ENCODE data around the gene LCA5.
A peak's percentile ranks its signal among the peaks of the same experiment; 100 is the strongest.
"Not testable (repeated sequence)": the region's sequence is repeated elsewhere in the genome, so short reads cannot be mapped to it uniquely, and the experiment has no call there.

LCA5 gene

DNA sequence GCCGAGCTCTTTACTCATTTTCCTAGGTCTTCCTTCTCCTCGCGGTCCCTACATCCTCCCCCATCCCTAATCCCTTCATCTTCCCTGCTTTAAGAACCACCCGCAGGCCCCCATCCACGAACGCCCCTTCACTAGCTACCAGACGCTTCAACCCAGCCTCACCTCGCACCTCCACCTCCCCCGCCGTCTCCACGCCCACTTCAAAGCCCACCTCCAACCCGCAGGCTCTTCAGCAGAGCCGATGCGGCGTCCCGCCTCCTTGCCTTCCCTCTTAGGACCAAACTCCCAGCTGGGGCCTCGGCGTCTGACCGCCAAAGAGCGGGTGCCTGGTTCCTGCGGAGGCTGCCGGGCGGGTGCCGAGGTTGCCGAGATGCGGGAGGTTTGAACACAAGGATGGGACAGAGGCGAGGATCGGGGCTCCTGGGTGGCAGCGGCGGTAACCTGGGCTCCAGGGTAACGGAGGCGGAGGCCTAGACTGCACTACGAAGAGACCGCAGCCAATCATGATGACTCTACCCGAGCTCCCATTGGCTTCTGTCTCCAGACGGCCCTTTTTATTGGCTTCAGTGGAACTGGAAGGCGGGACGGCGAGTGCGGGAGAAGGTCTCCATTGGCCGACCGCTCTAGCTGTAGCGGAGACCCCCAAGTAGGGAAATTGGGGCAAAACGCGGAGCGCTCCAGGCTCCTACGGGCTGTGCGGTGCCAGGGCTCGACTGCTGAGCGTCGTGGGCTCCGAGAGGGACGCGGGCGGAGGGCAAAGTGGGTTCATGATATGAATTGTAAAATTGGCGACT is at the start of gene LCA5:
Gene LCA5 (minus strand): TSS at position 477 of the 794 bp plus-strand sequence. CDS start 18,536 bp downstream, outside the sequence.
- DNase-seq: peak; percentile 98

DNA sequence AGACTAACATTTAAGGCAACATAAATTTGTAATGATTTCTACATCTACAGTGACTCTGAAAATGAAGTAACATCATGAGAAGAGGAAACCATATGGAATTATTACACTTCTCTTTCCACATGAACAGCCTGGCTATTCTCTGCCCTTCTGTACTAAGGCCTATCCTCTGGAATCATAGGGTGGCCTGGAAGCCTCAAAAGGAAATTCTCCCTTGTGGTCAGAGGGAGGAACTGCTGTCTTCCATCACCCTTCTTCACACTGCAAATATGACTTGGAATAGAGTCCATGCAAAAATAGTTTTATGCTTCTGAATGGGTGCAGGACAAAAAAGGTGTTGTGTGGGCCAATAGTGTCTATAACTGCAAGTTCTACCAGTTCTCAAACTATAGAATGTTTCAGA is 49.3 kb upstream of the LCA5 start:
- peak; percentile 30 for DNase-seq

DNA sequence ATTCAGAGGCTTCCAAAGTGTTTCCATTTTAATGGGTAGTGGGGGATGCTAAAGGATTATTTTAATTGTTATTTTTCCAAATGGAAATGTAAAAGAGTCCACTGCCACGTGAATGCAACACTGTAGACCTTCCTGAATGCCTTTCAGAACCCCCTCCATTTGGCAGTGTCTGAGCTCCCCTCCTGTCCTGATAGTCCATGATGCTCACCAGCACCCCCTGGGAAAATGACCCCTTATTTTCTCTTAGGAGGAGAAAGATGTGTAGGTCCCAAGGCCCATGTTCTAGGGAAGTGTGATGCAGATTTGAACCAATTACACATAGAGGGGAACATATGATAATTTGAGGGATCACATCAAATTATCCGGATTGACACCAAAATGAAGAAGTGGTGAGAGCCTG is 47.1 kb upstream of the LCA5 start:
- no peak for DNase-seq

DNA sequence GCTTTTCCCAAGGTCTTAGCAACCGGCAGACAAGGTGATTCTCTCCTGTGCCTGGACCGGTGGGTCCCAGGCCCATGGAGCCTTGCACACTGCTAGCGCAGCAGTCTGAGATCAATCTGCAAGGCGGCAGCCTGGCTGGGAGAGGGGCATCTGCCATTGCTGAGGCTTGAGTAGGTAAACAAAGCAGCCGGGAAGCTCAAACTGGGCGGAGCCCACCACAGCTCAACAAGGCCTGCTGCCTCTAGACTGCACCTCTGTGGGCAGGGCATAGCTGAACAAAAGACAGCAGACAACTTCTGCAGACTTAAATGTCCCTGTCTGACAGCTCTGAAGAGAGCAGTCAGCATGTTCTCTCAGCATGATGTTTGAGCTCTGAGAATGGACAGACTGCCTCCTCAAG is 40.7 kb upstream of the LCA5 start:
- not testable (repeated sequence) for DNase-seq

DNA sequence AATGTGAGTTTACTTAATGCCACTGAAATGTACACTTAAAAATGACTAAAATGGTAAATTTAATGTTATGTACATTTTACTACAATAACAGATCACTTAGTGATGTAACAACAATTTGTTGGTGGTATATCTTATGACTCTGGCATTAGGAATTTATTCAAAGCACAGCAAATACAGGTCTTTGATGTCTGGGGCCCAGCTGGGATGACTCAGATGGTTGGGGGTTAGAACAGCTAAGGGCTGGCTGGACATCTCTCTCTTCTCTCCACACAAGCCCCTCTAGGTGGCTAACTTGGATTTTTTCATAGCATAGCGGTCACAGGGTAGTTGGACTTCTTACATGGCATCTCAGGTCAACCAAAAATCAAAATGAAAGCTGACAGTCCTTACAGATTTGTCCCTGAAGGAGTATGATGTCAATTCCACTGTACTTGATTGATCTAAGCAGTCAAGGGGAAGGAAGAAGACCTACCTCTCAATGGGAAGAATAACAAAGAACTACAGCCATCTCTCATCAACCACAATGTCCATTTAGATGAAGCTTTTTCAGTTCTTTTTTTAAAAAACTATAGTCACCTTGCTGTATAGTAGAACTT is 37.5 kb upstream of the LCA5 start:
- peak; percentile 79 for DNase-seq

DNA sequence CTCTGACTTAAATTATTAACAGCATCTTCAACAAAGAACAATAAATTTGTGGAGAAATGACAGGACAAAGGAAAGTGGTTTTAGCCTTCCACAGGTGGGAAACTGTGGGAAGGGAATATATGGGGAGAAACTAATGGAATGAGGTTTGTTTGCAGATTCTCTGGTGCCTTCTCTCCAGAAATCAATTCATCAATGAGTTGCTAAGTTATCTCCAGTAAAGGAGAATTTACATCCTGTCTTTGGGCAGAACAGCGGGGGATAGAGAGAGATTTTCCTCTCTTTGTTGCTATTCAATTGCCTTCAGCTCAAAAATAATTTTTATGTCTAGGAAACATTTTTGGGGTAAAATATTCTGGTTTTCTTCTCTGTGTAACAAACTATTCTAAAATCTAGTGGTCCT is 36.9 kb upstream of the LCA5 start:
- no peak for DNase-seq

DNA sequence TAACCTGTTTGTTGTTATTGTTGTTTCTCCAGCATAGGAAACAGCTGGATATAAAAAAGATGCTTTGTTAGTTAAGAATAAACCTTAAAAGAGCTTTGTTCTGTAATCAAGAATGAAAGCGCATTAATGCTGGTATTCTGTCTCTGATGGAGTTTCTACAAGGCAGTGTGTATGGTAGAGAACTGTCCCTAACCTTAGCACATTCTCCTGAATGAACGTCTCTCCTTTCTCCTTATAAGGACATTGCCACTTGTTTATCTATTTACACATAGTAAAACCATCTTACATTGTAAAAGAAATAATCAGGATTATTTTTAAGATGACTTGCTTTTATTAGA is 33.8 kb upstream of the LCA5 start:
- no peak for DNase-seq

DNA sequence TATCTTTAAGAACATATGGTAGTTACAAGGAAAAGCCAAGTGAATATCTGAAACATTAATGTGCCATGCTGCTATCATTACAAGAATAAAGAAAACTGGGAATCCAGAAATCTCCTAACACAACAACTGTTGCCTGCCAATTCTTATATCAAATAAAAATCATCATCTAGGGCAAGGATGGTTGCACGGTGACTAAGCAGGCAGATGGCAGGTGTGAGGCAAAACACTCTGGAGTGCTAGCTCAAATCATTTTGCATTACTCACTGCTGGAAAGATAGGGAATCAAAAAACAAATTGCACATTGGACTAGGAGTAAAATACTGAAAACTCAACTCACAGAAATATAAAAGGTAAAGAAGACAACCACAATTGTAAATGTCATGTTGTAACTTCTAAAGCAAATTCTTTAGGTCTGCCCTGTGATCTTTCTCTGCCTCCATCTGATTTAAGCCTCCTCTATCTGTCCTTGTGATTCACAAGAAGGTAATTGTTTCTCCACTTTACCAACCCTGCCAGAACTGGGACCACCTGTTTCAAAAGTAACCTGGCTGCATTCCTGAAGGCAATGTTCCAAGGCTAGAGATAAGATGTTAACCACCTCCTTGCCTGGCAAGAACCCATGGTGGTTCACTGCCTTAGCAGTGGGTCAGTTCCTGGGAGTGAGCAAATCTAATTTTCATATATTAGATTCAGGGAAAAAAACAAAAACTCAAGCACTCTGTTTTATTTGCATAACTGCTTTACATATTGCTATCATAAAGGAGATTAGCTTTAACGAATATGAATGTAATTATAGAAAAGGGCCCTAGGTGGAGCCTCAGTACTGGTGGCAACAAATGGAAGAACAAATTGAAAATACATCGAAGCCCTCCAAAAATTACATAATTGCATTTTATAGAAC is 33.1 kb upstream of the LCA5 start:
- peak; percentile 41 for DNase-seq

DNA sequence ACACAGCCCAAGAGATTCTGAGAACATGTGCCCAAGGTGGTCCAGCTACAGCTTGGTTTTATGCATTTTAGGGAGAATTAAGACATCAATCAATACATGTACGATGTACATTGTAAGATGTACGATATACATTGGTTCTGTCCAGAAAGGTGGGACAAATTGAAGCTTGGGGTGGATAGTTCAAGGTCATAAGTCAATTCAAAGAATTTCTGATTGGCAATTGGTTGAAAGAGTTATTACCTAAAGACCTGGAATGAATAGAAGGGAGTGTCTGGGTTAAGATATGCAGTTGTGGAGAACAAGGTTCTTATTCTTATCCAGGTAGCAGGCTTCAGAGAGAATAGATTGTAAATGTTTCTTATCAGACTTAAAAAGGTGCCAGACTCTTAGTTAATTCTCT is 31.8 kb upstream of the LCA5 start:
- DNase-seq: no peak

DNA sequence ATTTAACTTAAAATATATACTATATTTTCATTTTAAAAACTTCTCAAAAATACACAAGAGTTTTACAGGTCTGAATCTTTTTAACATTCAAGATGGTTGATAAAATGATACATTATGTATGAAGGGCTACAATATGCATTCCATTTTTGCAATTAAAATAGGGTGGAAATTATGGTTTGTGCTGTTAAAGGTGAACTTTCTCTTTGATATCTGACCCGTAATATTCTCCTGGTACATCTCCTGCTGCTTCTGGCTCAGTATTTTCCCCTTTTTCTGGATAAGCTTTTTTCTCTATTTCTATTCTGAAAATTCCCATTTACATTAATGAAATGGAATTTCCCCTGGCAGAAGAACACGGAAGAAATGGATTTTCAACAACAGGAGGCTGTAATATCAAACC is 27.4 kb upstream of the LCA5 start:
- no peak for DNase-seq

DNA sequence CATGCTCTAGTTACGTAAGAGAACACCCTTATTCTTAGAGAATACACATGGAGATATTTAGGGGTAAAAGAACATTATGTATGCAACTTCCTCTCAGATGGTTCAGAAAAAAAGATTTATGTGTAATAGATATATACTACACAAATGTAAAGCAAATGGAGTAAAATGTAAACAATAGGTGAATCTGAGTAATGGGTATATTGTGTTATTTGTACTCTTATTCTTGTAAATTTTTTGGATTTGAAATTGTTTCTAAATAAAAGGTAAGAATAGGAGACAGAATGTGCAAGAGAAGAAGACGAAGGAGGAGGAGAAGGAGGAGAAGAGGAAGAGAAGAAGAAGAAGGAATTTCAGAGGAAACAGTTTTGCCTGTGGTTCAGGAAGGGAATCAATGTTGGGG is 22.5 kb upstream of the LCA5 start:
- no peak for DNase-seq

DNA sequence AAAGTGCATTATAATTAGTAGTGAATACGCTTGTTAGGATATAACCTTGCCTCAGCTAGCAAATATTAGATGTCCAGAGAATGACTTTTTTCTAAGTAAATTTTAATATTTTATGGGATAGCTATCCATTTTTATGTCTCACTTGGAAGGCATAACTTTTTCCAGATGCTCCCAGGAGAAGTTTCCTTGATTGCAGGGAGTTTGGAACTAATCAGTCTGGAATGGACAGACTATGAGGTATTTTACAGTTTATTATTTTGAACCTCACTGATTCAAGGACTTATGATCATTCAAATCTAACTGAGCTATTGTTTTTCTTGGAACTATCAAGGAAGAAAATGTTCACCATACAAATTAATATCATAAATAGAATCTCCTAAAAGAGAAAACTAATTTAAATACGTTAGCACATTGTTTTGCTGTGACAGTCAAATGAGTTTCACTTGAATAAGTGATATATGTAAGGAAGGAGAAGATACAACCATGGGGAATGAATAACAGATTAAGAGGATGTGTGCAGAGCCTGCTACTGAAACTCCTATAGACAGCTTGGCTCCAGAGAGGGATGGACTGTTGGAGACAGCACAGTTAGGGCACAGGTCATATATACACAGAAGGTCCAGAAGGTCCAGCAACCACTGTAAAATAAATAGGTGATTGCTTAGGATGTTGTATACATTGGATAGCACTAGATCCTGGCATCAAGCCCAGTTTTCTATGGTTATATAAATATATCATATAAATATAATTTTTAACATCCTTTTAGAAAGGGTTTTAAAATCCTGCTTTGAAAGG is 20.6 kb upstream of the LCA5 start:
- DNase-seq: peak; percentile 25

DNA sequence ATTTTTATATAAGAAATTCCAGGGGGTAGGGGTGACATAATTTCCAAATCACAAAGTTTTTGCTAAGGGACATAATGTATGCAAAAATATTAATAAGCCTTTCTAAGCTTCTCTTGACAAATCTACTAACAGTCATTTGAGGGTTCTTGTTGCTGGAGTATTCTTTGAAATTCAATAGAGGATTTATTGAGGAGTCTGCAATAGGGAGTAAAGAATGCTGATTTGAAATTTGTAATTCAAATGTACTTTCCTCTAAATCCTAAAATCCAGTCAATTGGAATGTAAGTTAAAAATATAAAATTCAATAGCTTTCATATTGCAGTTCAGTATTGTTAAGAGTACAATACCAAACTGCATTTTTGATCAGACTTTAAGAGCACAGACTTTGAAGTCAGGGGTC is 17.1 kb upstream of the LCA5 start:
- DNase-seq: no peak

DNA sequence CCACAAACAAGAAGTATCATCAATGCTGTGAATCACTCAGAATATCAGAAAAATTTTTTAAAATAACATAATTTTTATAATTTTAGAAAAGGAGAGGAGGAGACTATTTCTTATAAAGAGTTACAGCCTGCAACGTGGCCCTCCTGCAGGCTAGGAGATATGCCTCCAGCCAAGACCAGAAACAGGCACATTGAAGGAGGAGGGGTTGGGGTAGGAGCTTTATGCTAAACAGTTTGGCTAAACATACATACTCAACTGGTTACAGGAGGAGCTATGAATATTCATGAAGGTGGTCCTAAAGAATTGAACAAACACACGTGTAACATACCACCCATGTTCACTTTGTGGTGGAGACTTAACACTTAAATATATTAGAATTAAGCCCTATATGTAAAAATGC is 14.2 kb upstream of the LCA5 start:
- no peak for DNase-seq

DNA sequence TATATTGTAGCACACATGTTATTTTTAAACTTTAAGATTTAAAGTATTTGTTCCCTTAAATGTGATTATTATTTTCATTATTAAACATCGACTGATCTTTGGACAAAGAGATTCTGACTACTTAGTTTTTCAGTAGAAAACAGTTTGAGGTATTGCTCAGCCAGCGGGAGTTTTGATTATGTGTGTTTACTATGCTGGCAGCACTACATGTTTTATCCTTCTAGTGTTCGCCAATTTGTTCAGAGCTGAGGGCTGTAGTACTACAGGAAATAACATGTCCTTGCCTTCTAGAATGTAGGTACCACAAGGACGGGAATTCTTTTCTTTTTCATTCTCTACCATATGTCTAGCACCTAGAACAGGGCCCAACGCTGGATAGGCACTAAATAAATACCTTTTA is 11.1 kb upstream of the LCA5 start:
- no peak for DNase-seq

DNA sequence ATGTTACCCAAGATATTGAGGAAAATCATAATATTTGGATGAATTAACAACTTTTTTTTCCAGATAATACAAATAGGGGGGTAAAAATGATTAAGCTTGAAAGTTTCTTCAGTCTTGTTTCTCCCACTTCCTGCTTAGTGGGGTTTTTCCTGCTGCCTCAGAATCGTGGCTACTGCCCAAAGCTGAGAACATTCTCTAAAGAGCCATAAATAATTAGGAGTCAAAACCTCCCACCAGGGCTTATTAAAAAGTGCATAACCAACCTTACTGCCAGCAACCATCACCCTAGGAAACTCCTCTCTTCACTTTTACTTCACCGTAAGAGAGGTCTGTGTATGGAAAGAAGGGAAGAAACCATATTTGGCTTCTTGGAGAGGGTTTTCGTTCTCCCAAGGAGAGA is 9.0 kb upstream of the LCA5 start:
- peak; percentile 57 for DNase-seq

DNA sequence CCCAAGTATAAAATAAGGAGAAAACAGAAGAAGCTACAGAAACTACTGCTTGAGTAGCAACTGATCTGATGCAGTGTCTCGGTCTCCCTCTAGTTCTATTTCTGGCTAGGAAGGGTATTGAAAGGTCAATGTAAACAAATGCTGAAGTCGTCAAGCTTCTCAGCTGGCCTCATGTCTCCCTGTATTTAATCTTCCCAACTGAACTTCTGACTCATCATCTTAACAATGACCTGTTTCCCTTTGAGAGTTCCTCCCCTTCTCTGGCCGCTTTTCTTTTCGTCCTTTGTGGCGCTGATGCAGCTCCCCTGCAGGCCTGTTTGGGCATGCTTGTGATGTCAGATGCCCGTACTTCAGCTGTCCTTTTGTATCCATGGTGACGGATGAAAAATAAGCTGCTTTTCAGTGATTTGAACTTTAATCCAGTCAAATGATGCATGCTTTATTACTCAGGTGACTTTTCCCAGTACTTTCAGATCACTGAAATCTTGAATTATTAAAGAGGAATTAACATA is 7.8 kb upstream of the LCA5 start:
- peak; percentile 96 for DNase-seq

DNA sequence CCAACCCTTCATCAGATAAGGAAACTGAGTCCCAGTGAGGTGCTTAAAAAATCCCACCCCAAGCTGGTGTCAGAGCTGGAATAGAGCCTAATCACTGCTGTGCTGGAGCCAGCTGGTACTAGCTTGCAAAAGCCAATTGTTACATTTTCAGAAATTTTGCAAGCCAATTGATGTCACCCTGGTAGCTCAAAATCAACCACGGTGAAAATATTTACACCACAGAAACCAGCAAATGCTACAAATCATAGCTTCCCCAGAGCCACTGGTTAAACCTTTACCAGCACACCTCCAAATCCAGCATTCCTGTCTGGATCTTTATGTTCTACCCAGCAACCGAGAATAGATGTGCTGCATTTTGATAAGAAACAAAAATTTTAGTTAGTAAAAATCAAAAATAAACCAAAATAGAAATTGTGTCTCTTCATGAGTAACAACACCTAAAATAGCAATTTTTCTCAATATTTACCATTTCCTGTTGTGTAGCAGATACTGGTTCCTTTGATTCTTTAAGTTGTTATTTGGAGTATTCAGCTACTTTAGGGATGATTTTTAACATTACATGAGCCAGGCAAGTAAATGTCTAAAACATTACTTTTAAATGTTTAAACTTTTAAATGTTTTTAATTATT is 7.2 kb upstream of the LCA5 start:
- DNase-seq: peak; percentile 73

DNA sequence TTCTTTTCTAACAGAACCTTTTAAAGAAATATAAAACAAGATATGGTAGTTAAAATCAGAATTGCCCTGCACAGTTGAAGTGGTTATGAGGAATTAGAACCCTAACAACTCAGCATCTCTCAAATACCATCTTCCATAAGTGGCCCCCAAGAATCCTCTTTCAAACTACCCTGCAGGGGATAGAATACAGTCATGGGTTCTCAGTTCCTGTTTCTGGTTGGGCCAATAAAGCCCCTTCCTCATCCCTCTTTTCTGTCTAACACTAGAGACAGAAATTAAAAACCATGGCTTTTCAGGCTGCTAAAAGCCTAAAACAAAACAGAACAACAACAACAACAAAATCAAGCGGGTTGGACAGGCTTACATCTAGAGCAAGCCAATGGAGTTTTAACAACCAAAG is 6.7 kb upstream of the LCA5 start:
- DNase-seq: no peak

DNA sequence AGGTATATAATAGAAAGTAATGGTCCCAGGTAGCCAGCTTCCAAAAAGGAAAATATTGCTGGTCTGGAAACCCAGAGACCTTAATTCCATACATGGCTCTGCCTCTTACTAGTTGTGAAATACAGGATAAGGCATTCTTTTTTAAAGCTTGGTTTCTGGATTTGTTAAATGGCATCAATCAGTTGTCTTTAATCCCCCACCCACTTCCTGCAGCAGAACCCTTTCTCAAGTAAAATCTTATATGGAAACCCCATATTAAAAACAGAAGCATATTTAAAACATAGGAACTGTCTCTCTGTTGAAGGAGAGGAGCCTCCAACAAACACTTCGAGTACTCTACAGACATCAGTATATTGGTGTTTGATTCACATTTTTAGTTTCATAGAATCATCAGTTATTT is 6.2 kb upstream of the LCA5 start:
- DNase-seq: no peak

DNA sequence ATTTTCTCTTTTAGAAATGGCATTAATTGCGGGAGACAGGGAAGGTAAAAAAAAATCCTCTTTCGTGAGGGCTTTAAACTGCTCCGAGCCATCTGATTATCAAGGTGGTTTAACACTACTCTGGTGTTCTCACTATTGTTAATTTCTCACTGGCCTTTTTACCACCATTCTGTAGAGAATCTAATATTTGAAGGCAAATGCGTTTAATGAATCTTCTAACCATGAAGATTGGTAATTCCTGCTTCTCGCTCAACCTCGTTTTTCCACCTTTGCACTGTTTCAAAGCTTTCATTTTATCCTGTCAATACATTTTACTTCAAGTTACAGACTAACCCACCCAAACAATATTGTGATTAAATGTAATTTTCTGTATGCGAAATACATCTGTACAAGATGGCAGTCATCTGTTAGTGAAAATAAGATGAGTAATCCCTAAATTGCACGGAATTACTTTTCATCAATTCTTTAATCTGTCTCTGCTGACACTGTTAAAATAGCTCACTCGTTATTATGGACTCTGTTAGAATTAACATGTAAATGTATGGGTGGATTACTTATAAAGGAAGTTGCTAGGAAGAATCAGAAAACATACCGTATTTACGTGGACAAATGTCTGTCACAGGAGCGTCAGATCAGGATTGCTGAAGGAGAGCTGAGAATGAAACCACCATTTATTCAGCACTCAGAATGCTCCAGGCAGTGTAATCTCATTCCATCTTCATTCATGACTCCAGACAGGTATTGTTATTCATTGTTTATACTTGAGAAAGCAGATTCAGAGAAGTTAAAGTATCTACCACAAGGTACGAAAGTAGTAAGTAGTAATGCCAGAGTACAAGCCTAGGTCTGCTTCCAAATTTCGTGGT is 1.1 kb upstream of the LCA5 start:
- DNase-seq: peak; percentile 11
